PC-3 (cell line): ENCODE measurements around the gene PSPC1. TPM values are rescaled to one million over a fixed set of nuclear protein-coding genes. Genes with fewer than 3 reads are reported as not detected.

Source experiments
- ATAC-seq: fragments of 200-7000 bp; cut with Tn5 transposase; 2 replicates; pipeline ENCODE4 v1.9.1; 2020; ENCODE audit warnings: mild to moderate bottlenecking, moderate library complexity
- BruUV-seq: library from RNA; stranded (reverse); fragments of 400-500 nt; replicated peaks from 2 replicates; lab custom pipeline; 2021; lab: Mats Ljungman, UMichigan
- CTCF ChIA-PET: fragments of 300-600 bp; sonication (Branson Sonifier 250); formaldehyde crosslinking; loops from one replicate; lab custom pipeline; 2022; ENCODE audit warnings: antibody characterized with exemption; lab: Charles Lee
- POLR2A ChIA-PET: fragments of 300-600 bp; sonication (Branson Sonifier 250); formaldehyde crosslinking; loops from one replicate; lab custom pipeline; 2022; ENCODE audit warnings: antibody characterized with exemption; ENCODE audit not compliant: unreplicated experiment; lab: Charles Lee
- DNase-seq: peaks from one replicate; pipeline ENCODE4 v3.0.0-alpha.2; 2015
- H2AFZ ChIP-seq: fragments of 300-600 bp; sonication (generic); 2 replicates; pipeline ENCODE4 v1.6.0; 2016; ENCODE audit warnings: antibody characterized with exemption, low read length
- H3F3A ChIP-seq: fragments of 300-600 bp; sonication (generic); one replicate; pipeline ENCODE4 v1.6.0; 2017; ENCODE audit warnings: antibody characterized with exemption, low read length, control low read depth, mild to moderate bottlenecking; ENCODE audit not compliant: unreplicated experiment
- H3K27ac ChIP-seq: fragments of 300-600 bp; sonication (generic); 2 replicates; pipeline ENCODE4 v1.5.1; 2016; ENCODE audit warnings: mild to moderate bottlenecking, low read length
- H3K27me3 ChIP-seq: fragments of 300-600 bp; sonication (generic); 2 replicates; pipeline ENCODE4 v1.6.1; 2016; ENCODE audit warnings: low read length, mixed read lengths
- H3K36me3 ChIP-seq: fragments of 300-600 bp; sonication (generic); 2 replicates; pipeline ENCODE4 v1.6.1; 2016; ENCODE audit warnings: low read depth, mixed run types, low read length, mixed read lengths
- H3K4me1 ChIP-seq: fragments of 300-600 bp; sonication (generic); 2 replicates; pipeline ENCODE4 v1.5.1; 2016; ENCODE audit warnings: low read length; ENCODE audit not compliant: insufficient read depth
- H3K4me2 ChIP-seq: fragments of 300-600 bp; sonication (generic); 2 replicates; pipeline ENCODE4 v1.6.0; 2016; ENCODE audit warnings: low read length
- H3K4me3 ChIP-seq: fragments of 300-600 bp; sonication (generic); 2 replicates; pipeline ENCODE4 v1.5.1; 2016; ENCODE audit warnings: mild to moderate bottlenecking, low read length, mixed read lengths
- H3K79me2 ChIP-seq: fragments of 300-600 bp; sonication (generic); 2 replicates; pipeline ENCODE4 v1.6.1; 2017; ENCODE audit warnings: low read length, mixed read lengths
- H3K9ac ChIP-seq: fragments of 300-600 bp; sonication (generic); 2 replicates; pipeline ENCODE4 v1.6.0; 2016; ENCODE audit warnings: mild to moderate bottlenecking, low read length
- H3K9me2 ChIP-seq: fragments of 300-600 bp; sonication (generic); replicated peaks from 2 replicates; pipeline ENCODE4 v1.6.1; 2016; ENCODE audit warnings: mixed run types, low read length, mixed read lengths
- H3K9me3 ChIP-seq: fragments of 300-600 bp; sonication (generic); 2 replicates; pipeline ENCODE4 v1.6.1; 2016; ENCODE audit warnings: low read length, mixed read lengths
- H4K20me1 ChIP-seq: fragments of 300-600 bp; sonication (generic); 2 replicates; pipeline ENCODE4 v1.6.1; 2016; ENCODE audit warnings: low read length, mixed read lengths
- CTCF ChIP-seq: fragments of 300-600 bp; sonication (generic); conservative IDR thresholded peaks from 2 replicates; pipeline ENCODE4 v1.5.1; 2017; ENCODE audit warnings: antibody characterized with exemption, low read depth, mild to moderate bottlenecking, low read length
- EZH2 ChIP-seq: fragments of 300-600 bp; sonication (generic); IDR thresholded peaks from one replicate; pipeline ENCODE4 v1.6.1; 2017; ENCODE audit warnings: antibody characterized with exemption, mild to moderate bottlenecking, low read length; ENCODE audit not compliant: unreplicated experiment
- EZH2phosphoT487 ChIP-seq: fragments of 300-600 bp; sonication (generic); IDR thresholded peaks from 2 replicates; pipeline ENCODE4 v1.6.1; 2018; ENCODE audit warnings: mild to moderate bottlenecking, antibody characterized with exemption, low read length, borderline replicate concordance
- intact Hi-C: fragments of 100-400 bp; cut with micrococcal nuclease; formaldehyde crosslinking; loops from 2 replicates; pipeline ENCODE4 v1.9.0; 2023
- total RNA-seq: library from RNA; depleted of rRNA; stranded (reverse); fragments of >200 nt; gene quantifications from 2 replicates; pipeline ENCODE4 v1.2.3, GENCODE V29; 2014; rRNA removed

Gene PSPC1
- total RNA-seq, 1 experiment from 2014 or later = 121 TPM

DNA sequence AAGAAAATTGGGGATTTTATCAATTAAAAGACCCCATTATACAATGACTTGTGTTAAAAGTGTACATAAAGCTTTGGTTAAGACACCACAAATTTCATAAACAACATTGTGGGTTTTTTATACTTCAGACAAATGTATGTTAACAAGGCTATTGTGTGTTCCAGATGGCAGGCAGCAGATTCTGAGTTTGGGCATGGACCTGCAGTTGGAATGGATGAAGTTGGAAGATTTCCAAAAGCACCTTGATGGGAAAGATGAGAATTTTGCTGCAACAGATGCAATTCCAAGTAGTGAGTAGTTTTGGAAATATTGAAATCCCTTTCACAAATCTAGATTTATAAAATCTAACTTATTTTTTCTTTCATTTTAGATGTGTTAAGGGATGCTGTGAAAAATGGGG, 123.9 kb downstream of the PSPC1 start:
- DNase-seq (no peak), ATAC-seq (no peak)
- Histone ChIP-seq H3F3A (no peaks in the 10 kb centered on the region), H3K4me1 (no peaks in the 10 kb centered on the region), H3K4me2 (no peak overlapping the region), H3K79me2 (no peaks in the 10 kb centered on the region), H3K27ac (no peak overlapping the region), H3K36me3 (peaks cover 7% of the 10 kb centered on the region), H3K9ac (no peak overlapping the region), H3K4me3 (no peak overlapping the region), H3K9me3 (no peaks in the 10 kb centered on the region), H3K9me2 (no peaks in the 10 kb centered on the region), H2AFZ (no peak overlapping the region), H4K20me1 (no peaks in the 10 kb centered on the region), H3K27me3 (no peaks in the 10 kb centered on the region)
- POLR2A ChIA-PET = no interaction called here
- TF ChIP-seq CTCF (no peak), EZH2 (no peak), EZH2phosphoT487 (no peak)
- BruUV-seq = no TSS peak
- CTCF ChIA-PET = no interaction called here
- intact Hi-C loops = no loop called here

DNA sequence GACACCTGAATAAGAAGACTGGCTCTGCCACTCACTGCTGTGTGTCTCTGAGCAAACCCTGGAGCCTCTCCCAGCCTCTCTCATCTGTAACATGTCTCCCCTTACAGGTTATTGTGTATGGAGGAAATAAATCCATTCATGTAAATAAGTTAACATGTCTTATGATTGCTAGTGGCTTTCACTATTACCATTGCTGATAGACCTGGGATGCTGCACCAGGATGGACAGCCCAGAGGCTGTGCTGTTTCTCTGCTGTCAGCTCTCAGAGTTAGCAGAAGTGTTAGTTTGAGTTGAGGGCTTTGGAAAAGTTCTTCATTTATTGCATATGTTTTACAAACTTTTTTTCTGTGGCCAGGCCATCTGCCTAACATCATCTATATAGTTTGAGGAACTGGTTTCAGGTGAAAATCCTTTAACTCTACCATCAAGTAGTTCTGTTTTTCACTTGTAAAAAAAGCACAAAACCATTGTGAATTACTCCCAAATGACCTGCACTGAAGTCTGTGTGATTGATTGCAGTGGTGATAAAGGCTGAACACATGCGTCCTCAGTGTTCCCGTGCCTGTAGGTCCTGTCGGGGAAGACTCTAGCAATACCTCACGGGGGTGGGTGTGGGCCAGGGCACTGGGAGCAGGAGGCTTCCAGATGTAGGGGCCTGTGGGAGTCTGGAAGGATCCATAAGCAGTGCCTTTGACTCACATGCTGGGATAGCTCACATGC, 124.7 kb downstream of the PSPC1 start:
- H3K36me3 ChIP-seq = peaks cover 7% of the 10 kb centered on the region
- no peak for ATAC-seq
- POLR2A ChIA-PET = no interaction called here
- no peaks in the 10 kb centered on the region for H3F3A ChIP-seq
- H3K4me2 ChIP-seq = no peak overlapping the region
- no peak overlapping the region for H3K4me3 ChIP-seq
- no peaks in the 10 kb centered on the region for H4K20me1 ChIP-seq
- BruUV-seq = no TSS peak
- no peak overlapping the region for H3K9ac ChIP-seq
- intact Hi-C loops = no loop called here
- no peak overlapping the region for H3K27ac ChIP-seq
- no peak for DNase-seq
- CTCF ChIA-PET = interaction anchor here (0.7 kb wide), 1 partner anchor 70 kb away, joined by 4 read pairs; no protein-coding TSS in a partner anchor
- no peaks in the 10 kb centered on the region for H3K4me1 ChIP-seq
- no peaks in the 10 kb centered on the region for H3K9me3 ChIP-seq
- no peaks in the 10 kb centered on the region for H3K79me2 ChIP-seq
- H3K9me2 ChIP-seq = no peaks in the 10 kb centered on the region
- TF ChIP-seq EZH2 (no peak), CTCF (no peak)
- no peak overlapping the region for H2AFZ ChIP-seq
- H3K27me3 ChIP-seq = no peaks in the 10 kb centered on the region

Other genes with a start within 250 kb of the PSPC1 start
- gene TPTE2, start 221.4 kb downstream of the PSPC1 start, total RNA-seq = not detected in 2 replicates
- gene MPHOSPH8, start 149.3 kb downstream of the PSPC1 start, total RNA-seq = 13.3 and 16.1 TPM in 2 replicates
- 7.5 and 7.6 TPM in 2 replicates for gene ZMYM5, start 80.7 kb upstream of the PSPC1 start, total RNA-seq
- gene ZMYM2, start 175.8 kb upstream of the PSPC1 start, total RNA-seq = 32.6 and 34.7 TPM in 2 replicates